ENCODE measurements around the gene ERICH3. TPM values are rescaled to one million over a fixed set of nuclear protein-coding genes. Genes with fewer than 3 reads are reported as not detected.

ERICH3 gene
- total RNA-seq, 1 experiment from 2014 or later: not detected

DNA sequence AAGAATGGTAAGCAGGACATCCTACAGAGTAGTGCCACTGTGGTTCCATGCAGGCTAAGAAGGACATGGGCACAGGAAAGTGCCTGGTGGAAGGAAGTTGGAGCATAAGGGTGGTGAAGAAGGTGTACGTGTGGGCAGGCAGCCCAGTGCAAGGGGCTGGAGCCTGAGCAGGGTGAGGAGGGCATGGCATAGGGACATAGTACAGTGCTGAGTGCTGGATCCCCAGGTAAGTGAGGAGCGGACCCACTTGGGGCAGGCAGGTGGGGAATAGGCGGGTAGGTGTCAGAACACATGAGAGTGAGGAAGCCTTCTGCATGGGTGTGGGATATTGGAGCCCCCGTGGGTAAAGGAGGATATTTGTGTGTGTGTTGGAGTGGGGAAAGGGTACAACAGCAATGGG is 145.5 kb downstream of the ERICH3 start:
- peaks cover 5% of the 10 kb centered on the region; the same call in 1 of the 2 replicates for H3K4me1 ChIP-seq (ENCODE audit: insufficient read depth, low read length)
- H3K9ac ChIP-seq (ENCODE audit: extremely low read depth, insufficient read length, low read length): no peak overlapping the region
- H2AK5ac ChIP-seq (ENCODE audit: insufficient read length, low read length): no peak overlapping the region
- no peaks in the 10 kb centered on the region; a peak in 1 of 7 replicates for H3K36me3 Mint-ChIP-seq (ENCODE audit: insufficient read depth in 1 of 3, low read depth in 3 of 3)
- H2AFZ ChIP-seq (ENCODE audit: low read length): no peak overlapping the region
- H4K5ac ChIP-seq (ENCODE audit: insufficient read length, low read depth, low read length): no peak overlapping the region
- no peak overlapping the region for H3K14ac ChIP-seq (ENCODE audit: insufficient read depth, low read length)
- no peak overlapping the region for H3T11ph ChIP-seq (ENCODE audit: low read length)
- H3K4ac ChIP-seq (ENCODE audit: low read depth, low read length): no peak overlapping the region
- H3K4me3 Mint-ChIP-seq: no peak overlapping the region
- H2BK120ac ChIP-seq (ENCODE audit: low read depth, low read length, poor library complexity, severe bottlenecking): no peak overlapping the region
- no peak for DNase-seq
- H2BK12ac ChIP-seq (ENCODE audit: insufficient read length, low read depth, low read length): no peak overlapping the region
- H3K4me2 ChIP-seq (ENCODE audit: insufficient read depth, insufficient read length, low read length): no peak overlapping the region
- no peaks in the 10 kb centered on the region for H3K27me3 Mint-ChIP-seq (ENCODE audit: low read depth)
- H4K91ac ChIP-seq (ENCODE audit: insufficient read length, low read depth, low read length): no peak overlapping the region
- H2BK5ac ChIP-seq (ENCODE audit: insufficient read length, low read length): no peak overlapping the region
- H2BK15ac ChIP-seq (ENCODE audit: low read depth, low read length): no peak overlapping the region
- H3K23me2 ChIP-seq (ENCODE audit: insufficient read length, low read depth, low read length, poor library complexity, severe bottlenecking): no peaks in the 10 kb centered on the region
- H3K27ac ChIP-seq (ENCODE audit: insufficient read length, low read depth, low read length): no peak overlapping the region
- peaks cover 27 to 35% of the 10 kb centered on the region in 2 experiments for H3K4me1 Mint-ChIP-seq
- no peaks in the 10 kb centered on the region for H3K27me3 ChIP-seq (ENCODE audit: insufficient read depth, low read length)
- no peaks in the 10 kb centered on the region for H4K20me1 ChIP-seq (ENCODE audit: control insufficient read depth, insufficient read depth, insufficient read length)
- H3K56ac ChIP-seq (ENCODE audit: insufficient read length, low read depth, low read length): no peak overlapping the region
- no peak for TF ChIP-seq CTCF (conservative IDR thresholded peaks at IDR 0.05)
- H3K23ac ChIP-seq (ENCODE audit: insufficient read length, low read depth, low read length): no peak overlapping the region
- WGBS (ENCODE audit: extremely low coverage, insufficient read length, low lambda C conversion rate): no CpG with 5 or more reads among the region's 4 CpGs
- no peak overlapping the region; a peak in 1 of 7 replicates for H3K27ac Mint-ChIP-seq
- no peaks in the 10 kb centered on the region; a peak in 1 of 5 replicates for H3K9me3 Mint-ChIP-seq
- H4K8ac ChIP-seq (replicated peaks; ENCODE audit: insufficient read length, low read depth, low read length): no peak overlapping the region
- H3K79me1 ChIP-seq (ENCODE audit: insufficient read depth, low read depth, low read length, poor library complexity, severe bottlenecking): no peaks in the 10 kb centered on the region
- no peak overlapping the region for H3K18ac ChIP-seq (ENCODE audit: insufficient read length, low read depth, low read length)
- no peaks in the 10 kb centered on the region for H3K79me2 ChIP-seq (ENCODE audit: insufficient read depth, low read length)
- no peak overlapping the region for H2BK20ac ChIP-seq (ENCODE audit: low read depth, low read length, poor library complexity, severe bottlenecking)
- H3K9me3 ChIP-seq (ENCODE audit: control insufficient read depth, low read depth, low read length): no peaks in the 10 kb centered on the region

Data from H9 (cell line).